Non-pigmented ciliary epithelial cell (primary cell): ENCODE results near the gene SHANK3.
"Not testable (repeated sequence)": the region's sequence is repeated elsewhere in the genome, so short reads cannot be mapped to it uniquely, and the experiment has no call there.

Experiments
- DNase-seq: peaks from one replicate; pipeline ENCODE4 v3.0.0-alpha.2; 2010; ENCODE audit warnings: low read depth

The SHANK3 gene

GRCh38 chr22:50653256-50653655 is 19.4 kb upstream of the SHANK3 start:
- DNase-seq: no peak

DNA sequence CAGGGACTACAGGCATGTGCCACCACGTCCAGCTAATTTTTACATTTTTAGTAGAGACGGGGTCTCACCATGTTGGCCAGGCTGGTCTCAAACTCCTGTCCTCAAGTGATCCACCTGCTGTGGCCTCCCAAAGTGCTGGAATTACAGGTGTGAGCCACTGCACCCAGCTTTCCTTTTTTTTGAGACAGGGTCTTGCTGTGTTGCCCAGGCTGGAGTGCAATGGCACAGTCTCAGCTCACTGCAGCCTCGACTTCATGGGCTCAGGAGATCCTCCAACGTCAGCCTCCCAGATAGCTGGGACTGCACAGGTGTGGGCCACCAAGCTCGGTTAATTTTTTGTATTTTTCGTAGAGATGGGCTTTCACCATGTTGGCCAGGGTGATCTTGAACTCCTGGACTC is 18.0 kb upstream of the SHANK3 start:
- not testable (repeated sequence) for DNase-seq

GRCh38 chr22:50656122-50657070 is 16.2 kb upstream of the SHANK3 start:
- no peak for DNase-seq

DNA sequence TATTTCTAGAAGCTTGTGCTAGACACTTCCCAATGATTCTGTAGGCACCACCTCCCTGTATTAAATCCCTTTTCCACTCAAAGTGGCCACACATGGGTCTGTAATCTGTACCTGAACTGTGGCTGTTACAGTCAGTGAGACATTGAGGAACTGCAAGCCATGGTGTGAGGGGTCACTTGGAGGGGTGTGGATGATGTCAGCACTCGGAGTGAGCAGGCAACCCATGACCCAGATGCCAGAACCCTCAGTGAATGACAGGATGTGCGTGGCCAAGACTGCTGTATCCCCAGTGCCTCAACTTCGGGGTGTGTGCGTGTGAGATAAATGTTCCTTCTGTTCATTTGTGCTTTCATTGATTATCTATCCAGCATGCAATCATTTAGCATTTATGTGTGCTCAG is 14.7 kb upstream of the SHANK3 start:
- no peak for DNase-seq

DNA sequence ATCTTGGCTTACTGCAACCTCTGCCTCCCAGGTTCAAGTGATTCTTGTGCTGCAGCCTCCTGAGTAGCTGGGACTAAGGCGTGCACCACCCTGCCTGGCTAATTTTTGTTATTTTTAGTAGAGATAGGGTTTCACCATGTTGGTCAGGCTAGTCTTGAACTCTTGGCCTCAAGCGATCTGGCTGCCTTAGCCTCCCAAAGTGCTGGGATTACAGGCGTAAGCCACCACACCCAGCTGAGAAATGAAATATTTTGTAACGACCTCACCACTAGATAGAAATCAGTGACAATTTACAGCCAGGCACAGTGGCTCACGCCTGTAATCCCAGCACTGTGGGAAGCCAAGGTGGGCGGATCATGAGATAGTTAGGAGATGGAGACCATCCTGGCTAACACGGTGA is 12.9 kb upstream of the SHANK3 start:
- DNase-seq: not testable (repeated sequence)

DNA sequence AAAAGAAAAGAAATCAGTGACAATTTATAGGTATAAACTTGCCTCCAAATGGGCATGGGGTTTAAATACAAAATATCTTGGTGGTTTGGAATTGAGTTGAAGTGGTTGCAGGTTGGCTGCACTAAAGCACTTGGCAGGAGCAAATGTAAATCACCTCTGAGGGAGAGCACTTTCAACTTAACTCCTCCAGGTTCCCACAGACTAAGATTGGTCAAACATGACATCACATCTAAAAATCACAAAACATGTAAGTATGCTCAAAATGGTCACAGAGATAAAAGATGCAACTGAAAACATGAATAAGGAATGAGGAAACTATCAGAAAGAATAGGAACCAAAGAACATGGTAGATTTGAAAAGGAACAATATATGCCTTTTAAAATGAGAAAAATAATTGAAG is 12.3 kb upstream of the SHANK3 start:
- DNase-seq: no peak

DNA sequence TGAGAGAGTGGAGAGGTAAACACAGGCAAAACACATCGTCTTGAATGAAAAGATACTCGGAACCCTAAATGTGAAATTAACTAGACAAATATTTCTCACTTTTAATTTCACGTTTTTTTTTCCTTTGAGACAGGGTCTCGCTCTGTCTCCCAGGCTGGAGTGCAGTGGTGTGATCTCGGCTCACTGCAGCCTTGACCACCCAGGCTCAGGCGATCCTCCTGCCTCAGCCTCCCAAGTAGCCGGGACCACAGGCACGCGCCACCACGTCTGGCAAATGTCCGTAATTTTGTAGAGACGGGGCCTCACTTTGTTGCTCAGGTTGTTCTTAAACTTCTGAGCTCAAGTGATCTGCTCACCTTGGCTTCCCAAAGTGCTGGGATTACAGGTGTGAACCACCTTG is 7.4 kb upstream of the SHANK3 start:
- DNase-seq: no peak

- DNase-seq: no peak
Measured at GRCh38 chr22:50665738-50666137, 6.9 kb upstream of the SHANK3 start.

- DNase-seq: no peak
Measured at GRCh38 chr22:50670513-50670912, 2.1 kb upstream of the SHANK3 start.

GRCh38 chr22:50670914-50671538 is 1.6 kb upstream of the SHANK3 start:
- DNase-seq: no peak

DNA sequence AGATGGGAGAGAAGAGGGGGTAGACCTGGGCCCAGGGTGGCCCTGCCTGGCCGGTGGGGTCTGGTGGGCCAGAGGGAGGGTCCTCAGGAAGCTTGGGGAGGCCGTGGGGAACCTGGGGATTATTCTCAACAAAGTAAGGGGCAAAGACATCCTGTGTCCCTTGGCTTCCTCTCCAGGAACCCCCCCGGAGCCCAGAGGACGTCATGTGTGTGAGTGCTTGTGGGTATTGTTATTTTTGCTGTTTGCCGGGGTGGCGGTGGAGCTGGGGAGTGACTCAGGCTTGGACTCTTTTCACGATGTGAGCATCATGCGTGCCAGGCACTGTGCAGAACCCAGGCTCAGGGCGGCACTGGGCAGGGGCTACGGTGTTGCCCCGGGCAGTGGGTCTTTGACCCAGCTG is 982 bp upstream of the SHANK3 start:
- no peak for DNase-seq

- DNase-seq: no peak
Measured at GRCh38 chr22:50672041-50672440, 582 bp upstream of the SHANK3 start.

DNA sequence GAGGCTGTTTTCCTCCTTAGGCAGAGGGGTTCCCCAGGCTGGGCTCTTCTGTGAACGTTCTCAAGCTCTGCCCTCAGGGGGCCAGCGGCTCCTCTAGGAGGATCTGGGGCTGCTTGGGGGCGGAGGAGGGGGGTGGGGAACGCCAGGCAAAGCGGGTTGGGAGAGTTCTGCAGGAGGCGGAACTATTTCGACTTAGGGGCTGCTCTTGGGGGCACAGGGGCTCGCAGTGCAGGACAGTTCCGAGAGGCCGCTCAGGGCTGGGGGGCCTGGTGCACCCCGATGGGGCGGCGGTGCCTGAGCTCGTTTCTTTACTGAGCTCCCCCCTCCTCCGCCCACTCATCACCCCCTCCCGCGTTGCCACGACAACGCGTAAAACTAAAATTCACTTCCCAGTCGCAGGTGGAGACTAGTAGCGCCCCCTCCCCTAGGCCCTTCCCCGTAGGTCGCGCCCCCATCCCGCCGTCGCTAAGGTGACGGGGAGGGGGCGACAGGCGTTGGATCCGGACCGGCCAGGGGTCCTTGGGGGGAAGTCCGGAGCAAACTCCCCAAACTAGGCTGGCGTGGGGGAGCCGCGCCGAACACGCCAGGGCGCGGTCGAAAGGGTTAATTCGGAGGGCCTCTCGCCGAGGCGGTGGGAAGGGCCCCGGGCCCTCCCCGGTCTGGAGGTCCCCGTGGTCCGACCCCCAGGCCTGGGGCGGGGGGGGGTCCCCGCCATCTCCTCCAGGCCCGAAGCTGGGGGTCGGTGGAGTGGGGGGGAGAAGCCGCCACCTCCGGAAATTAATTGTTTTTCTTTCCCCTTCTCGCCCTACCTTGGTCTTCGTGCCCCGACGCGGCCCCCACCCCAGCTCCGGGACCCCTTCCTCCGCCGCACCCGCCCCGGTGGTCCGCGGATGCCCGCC is 857 bp downstream of the SHANK3 start:
- DNase-seq: no peak

DNA sequence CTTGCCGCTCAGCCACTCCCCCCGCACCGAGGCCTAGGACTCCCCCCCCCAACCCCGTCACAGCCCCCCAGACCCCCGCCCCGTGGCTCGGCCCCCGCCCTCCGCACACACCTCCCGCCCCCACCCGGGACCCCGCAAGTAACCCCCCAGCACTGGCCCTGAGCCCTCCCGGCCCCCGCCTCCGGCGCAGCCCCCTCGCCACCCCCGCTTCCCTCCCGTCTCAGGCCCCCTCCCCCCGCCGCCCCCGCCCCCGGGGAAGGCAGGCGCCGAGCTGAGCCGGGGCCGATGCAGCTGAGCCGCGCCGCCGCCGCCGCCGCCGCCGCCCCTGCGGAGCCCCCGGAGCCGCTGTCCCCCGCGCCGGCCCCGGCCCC is 1.5 kb downstream of the SHANK3 start:
- DNase-seq: no peak

- DNase-seq: no peak
Measured at GRCh38 chr22:50674606-50675552, 2.3 kb downstream of the SHANK3 start.

GRCh38 chr22:50675553-50676179 is 3.0 kb downstream of the SHANK3 start:
- DNase-seq: no peak

DNA sequence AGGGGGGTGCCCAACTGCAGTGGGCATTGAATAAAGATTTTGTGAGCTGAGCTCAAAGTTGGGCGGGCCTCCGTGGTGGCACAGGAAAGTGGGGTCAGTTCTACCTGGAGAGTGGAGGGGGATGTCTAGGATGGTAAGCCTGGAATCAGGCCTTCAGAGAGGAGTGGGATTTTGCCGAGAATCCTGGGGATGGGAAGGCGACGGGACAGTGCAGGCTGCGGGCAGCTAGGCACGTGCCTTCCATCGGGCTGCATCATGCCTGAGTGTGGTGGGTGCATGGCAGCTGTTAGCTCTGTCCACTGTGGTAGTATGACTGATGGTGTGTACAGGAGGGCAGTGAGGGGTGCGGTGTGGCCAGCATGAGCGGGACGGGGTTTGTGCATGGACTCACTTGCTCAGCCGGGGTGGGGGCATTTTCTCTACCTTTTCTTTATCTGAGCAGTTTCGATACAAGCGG is 3.6 kb downstream of the SHANK3 start:
- no peak for DNase-seq

DNA sequence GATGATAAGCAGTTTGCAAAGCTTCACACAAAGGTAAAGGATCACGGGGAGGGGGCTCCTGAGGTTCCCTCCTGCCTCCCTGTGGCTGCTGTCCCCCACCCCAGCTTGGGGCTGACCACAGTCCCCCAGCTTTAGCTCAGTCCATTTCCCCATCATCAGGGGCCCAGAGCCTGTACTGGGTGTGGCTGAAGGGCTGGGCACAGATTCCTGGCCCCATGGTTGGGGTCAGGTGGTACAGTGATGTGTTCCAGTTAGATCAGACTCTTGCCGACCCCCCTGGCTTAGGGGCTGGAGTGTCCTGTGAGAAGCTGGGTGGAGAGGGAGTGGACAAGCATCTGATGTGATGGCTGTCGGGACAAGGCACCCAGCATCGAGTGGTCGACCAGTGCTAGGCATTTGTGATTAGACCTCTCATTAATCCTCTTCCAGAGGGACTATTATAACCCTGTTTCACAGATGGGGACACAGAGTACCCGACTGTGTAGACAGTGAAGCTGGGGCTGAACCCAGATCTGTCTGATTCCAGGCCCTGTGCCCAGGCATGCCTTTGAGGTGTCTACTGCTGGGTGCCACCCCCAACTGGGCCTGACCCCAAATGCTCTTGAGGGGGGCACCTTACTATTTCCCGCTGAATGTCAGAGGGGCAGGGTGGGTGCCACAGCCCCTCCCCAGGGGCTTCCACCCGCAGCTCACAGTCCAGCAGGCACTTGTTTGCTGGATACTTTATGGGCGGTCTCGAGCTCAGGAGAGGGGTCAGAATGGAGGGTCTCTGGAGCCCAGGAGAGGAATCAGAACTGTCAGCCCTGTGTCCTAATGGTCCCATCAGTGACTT is 4.3 kb downstream of the SHANK3 start:
- no peak for DNase-seq

- no peak for DNase-seq
Measured at GRCh38 chr22:50677493-50678217, 5.0 kb downstream of the SHANK3 start.
